Measurements from ENCODE around the gene IL17RC.
A peak's percentile ranks its signal among the peaks of the same experiment; 100 is the strongest.
"Not testable (repeated sequence)": the region's sequence is repeated elsewhere in the genome, so short reads cannot be mapped to it uniquely, and the experiment has no call there.

Gene IL17RC

GRCh38 chr3:9915254-9916141 is 1.4 kb upstream of the IL17RC start:
- peak; percentile 26 for DNase-seq (ENCODE audit: low read depth)

- no peak for DNase-seq (ENCODE audit: low read depth)
Observed at GRCh38 chr3:9916346-9916733, 558 bp upstream of the IL17RC start.

DNA sequence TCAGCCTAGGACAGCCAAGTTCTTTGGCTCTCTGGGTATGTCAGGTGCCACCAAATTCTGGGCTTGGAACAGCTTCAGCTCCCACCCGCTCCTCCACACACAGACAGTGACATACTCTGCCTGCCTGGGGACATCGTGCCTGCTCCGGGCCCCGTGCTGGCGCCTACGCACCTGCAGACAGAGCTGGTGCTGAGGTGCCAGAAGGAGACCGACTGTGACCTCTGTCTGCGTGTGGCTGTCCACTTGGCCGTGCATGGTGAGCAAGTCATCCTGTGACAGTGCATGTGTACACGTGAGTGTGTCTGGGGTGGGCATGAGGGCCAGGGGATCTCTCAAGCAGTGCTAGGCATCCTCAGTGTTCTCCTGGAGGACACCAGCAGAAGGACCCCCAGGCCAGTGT is 922 bp downstream of the IL17RC start:
- DNase-seq (ENCODE audit: low read depth), result no peak

GRCh38 chr3:9918261-9919038 is 1.6 kb downstream of the IL17RC start:
- DNase-seq (ENCODE audit: low read depth), result no peak

DNA sequence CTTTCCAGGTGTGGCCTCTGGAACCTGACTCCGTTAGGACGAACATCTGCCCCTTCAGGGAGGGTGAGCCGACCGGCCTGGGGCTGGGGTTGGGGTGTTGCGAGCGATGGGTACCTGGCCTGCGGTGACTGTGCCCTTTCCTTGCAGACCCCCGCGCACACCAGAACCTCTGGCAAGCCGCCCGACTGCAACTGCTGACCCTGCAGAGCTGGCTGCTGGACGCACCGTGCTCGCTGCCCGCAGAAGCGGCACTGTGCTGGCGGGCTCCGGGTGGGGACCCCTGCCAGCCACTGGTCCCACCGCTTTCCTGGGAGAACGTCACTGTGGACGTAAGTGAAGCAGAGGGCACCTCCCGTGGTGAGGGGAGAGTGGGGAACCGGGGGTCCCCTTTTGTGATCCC is 11.3 kb downstream of the IL17RC start:
- no peak for DNase-seq (ENCODE audit: low read depth)

DNA sequence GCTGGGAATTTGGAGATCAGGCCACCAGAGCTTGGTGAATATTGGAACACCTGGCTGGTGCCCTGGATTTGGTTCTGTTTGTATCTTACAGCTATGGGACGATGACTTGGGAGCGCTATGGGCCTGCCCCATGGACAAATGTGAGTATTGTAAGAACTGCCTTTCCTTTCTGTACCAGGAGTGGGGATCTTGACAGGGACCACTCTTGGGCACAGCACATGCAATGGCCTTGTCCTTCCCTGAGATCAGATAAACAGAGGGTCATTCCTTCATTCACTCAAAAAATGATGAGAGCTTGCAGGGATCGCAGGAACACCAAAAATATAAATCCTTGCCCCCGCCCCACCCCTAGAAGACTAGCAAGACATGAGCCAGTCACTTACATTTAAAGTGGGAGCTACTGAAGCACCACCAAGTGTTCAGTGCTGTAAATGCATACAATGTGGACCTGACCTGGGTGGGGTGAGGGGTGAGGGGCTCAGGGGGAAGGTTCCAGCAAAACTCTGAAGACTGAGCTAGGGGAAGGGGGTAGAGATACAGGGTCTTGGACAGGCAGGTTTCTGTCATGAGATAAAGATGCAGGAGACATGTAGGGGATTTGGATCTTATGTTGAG is 14.0 kb downstream of the IL17RC start:
- DNase-seq (ENCODE audit: low read depth), result no peak

GRCh38 chr3:9932535-9932842 is 15.6 kb downstream of the IL17RC start:
- no peak for DNase-seq (ENCODE audit: low read depth)

DNA sequence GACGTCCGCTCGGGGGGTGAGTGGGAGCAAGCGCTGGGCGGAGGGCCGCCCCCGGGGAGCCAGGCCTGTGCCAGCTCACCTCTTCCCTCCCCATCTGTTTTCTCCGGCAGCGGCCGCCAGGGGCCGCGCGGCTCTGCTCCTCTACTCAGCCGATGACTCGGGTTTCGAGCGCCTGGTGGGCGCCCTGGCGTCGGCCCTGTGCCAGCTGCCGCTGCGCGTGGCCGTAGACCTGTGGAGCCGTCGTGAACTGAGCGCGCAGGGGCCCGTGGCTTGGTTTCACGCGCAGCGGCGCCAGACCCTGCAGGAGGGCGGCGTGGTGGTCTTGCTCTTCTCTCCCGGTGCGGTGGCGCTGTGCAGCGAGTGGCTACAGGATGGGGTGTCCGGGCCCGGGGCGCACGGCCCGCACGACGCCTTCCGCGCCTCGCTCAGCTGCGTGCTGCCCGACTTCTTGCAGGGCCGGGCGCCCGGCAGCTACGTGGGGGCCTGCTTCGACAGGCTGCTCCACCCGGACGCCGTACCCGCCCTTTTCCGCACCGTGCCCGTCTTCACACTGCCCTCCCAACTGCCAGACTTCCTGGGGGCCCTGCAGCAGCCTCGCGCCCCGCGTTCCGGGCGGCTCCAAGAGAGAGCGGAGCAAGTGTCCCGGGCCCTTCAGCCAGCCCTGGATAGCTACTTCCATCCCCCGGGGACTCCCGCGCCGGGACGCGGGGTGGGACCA is 16.1 kb downstream of the IL17RC start:
- peak; percentile 89 for DNase-seq (ENCODE audit: low read depth)

GRCh38 chr3:9933561-9934234 is 16.8 kb downstream of the IL17RC start, which contains the start of gene CRELD1:
TSS of gene CRELD1 (plus strand) at chr3:9933834. CDS start at chr3:9934439, 605 bp downstream.
- peak; percentile 95 for DNase-seq (ENCODE audit: low read depth)

GRCh38 chr3:9934235-9934621 is 17.3 kb downstream of the IL17RC start:
- DNase-seq (ENCODE audit: low read depth), result no peak

DNA sequence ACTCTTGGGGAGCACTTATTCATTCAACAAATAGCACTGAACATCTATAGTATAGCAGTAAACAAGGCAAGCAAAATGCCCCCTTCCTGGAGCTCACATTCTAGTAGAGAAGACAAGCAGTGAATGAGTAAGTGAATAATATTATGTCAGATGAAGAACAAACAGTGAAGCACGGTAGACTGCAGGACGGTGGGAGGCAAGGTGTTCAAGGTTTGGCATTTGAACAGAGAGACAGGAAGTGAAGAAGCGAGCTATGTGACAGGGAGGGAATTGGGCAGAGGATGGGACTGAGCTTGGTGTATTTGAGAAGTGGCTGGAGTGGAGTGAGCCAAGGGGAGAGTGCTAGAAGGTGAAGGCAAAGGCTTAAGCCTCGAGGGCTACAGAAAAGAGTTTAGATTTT is 18.1 kb downstream of the IL17RC start:
- no peak for DNase-seq (ENCODE audit: low read depth)

GRCh38 chr3:9935966-9936510 is 19.1 kb downstream of the IL17RC start:
- DNase-seq (ENCODE audit: low read depth), result no peak

DNA sequence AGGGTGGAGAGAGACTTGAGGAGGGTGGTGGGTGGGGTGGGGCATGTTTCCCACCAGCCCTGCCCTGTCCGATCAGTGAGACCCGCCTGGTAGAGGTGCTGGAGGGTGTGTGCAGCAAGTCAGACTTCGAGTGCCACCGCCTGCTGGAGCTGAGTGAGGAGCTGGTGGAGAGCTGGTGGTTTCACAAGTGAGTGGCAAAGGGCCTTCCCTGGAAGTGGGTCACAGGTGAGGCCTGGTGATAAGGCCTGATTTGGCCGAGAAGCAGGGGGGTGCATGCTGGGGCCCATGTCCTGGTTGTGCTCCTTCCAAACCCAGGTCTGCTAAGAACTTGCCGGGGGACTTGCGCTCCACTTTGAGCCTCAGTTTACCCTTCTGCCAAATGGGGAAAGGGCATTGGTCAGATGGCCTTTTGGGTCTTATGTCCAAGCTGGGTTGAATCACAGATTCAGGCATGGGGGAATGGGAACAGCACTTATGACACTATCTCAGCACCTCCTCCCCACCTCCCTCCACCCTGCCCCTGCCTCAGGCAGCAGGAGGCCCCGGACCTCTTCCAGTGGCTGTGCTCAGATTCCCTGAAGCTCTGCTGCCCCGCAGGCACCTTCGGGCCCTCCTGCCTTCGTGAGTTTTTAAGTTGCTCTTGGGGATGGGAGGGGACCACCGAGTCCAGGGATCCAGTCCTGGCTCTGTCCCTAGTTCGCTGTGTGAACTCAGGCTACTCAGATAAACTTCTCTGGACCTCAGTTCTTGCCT is 20.8 kb downstream of the IL17RC start:
- DNase-seq (ENCODE audit: low read depth), result no peak

DNA sequence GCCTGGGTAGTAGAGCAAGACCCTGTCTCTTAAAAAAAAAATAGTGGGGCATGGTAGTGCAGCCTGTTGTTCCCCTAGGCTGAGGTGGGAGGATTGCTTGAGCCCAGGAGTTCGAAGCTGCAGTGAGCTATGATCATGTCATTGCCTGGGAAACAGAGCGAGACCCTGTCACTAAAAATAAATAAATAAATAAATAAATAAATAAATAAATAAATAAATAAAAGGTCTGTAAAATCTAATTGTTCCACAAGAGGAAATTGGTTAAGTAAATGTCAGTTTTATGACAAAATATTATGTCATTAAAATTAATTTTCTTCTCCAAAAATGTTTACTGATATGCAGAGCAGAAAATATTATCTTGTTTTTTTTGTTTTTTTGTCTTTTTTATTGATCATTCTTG is 22.1 kb downstream of the IL17RC start:
- DNase-seq (ENCODE audit: low read depth), result no peak

- DNase-seq (ENCODE audit: low read depth), result not testable (repeated sequence)
Observed at GRCh38 chr3:9939906-9940305, 23.0 kb downstream of the IL17RC start.

- DNase-seq (ENCODE audit: low read depth), result no peak
Observed at GRCh38 chr3:9940746-9941145, 23.8 kb downstream of the IL17RC start.

GRCh38 chr3:9942164-9942563 is 25.3 kb downstream of the IL17RC start:
- DNase-seq (ENCODE audit: low read depth), result no peak

DNA sequence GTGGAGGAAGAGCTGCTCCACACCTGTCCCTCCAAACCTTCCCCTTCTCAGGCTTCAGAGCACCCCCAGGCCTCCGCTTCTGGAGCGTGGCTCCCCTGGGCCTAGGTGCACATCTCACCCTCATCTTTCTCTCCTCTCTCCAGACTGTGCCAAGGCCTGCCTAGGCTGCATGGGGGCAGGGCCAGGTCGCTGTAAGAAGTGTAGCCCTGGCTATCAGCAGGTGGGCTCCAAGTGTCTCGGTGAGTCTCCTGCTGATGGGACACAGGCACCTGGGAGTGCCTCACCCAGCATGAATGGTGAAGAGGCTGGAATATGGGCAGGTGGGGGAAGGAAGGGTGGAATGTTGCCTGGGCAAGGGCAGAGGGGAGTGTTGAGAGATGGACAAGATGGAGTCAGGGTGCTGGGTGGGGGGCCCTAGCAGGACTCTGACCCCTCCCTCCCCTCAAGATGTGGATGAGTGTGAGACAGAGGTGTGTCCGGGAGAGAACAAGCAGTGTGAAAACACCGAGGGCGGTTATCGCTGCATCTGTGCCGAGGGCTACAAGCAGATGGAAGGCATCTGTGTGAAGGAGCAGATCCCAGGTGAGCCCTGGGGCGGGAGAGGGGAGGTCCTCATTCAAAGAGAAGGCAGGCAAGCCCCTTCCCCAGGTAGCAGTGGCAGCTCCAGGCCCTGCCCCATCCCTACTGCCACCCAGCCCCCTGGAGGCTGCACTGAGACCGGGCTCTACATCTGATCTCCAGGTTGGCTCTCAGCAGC is 26.2 kb downstream of the IL17RC start:
- no peak for DNase-seq (ENCODE audit: low read depth)

DNA sequence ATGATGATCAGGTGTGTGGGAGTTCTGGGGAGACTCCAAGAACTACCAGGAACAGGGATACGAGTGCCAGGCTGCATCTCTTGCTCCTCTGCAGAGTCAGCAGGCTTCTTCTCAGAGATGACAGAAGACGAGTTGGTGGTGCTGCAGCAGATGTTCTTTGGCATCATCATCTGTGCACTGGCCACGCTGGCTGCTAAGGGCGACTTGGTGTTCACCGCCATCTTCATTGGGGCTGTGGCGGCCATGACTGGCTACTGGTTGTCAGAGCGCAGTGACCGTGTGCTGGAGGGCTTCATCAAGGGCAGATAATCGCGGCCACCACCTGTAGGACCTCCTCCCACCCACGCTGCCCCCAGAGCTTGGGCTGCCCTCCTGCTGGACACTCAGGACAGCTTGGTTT is 27.4 kb downstream of the IL17RC start:
- no peak for DNase-seq (ENCODE audit: low read depth)

- DNase-seq (ENCODE audit: low read depth), result no peak
Observed at GRCh38 chr3:9945358-9945757, 28.5 kb downstream of the IL17RC start.
